22Rv1 (cell line): ENCODE data around the gene RAB11FIP5.

Experiments used
- CTCF ChIP-seq: fragments of 450-650 bp; IDR thresholded peaks from 2 replicates; pipeline ENCODE4 v1.5.1; 2017; ENCODE audit warnings: mild to moderate bottlenecking
- ZFX ChIP-seq: fragments of 450-650 bp; IDR thresholded peaks from 2 replicates; pipeline ENCODE4 v1.6.1; 2017; ENCODE audit warnings: antibody characterized with exemption, borderline replicate concordance

GRCh38 chr2:73134471-73134870 is 21.7 kb upstream of the RAB11FIP5 start:
- TF ChIP-seq ZFX (no peak), CTCF (no peak)
